GM20000 (cell line): ENCODE results near the gene NID2.

Experiments
- DNase-seq: peaks from one replicate; pipeline ENCODE4 v3.0.0; 2012; ENCODE audit warnings: low spot score
- CTCF ChIP-seq: IDR thresholded peaks from 2 replicates; pipeline ENCODE4 v1.5.1; 2012; ENCODE audit warnings: mild to moderate bottlenecking, control low read depth; ENCODE audit errors: extremely low read depth, missing control alignments

Gene NID2

GRCh38 chr14:52032204-52032801 lies 36.6 kb downstream of the NID2 start:
- no peak for TF ChIP-seq CTCF
- no peak for DNase-seq

GRCh38 chr14:52031781-52032180 lies 37.1 kb downstream of the NID2 start:
- no peak for DNase-seq
- no peak for TF ChIP-seq CTCF

- TF ChIP-seq CTCF, result no peak
- DNase-seq, result no peak
Measured at GRCh38 chr14:52029881-52030280, 39.0 kb downstream of the NID2 start.

GRCh38 chr14:52026901-52027300 lies 42.0 kb downstream of the NID2 start:
- no peak for DNase-seq
- TF ChIP-seq CTCF, result no peak

- no peak for DNase-seq
- no peak for TF ChIP-seq CTCF
Measured at GRCh38 chr14:52026017-52026660, 42.7 kb downstream of the NID2 start.

GRCh38 chr14:52025310-52025709 lies 43.5 kb downstream of the NID2 start:
- no peak for TF ChIP-seq CTCF

GRCh38 chr14:52023518-52023917 lies 45.3 kb downstream of the NID2 start:
- no peak for TF ChIP-seq CTCF
- DNase-seq, result no peak

More at GRCh38 chr14:52025310-52025709, 43.5 kb downstream of the NID2 start:
- no peak for DNase-seq
